B cell (primary cell): Measurements from ENCODE around the gene PLEKHA7. TPM values are rescaled to one million over a fixed set of nuclear protein-coding genes. Genes with fewer than 3 reads are reported as not detected.

Experiments used
- ATAC-seq: fragments of 200-7000 bp; cut with Tn5 transposase; one replicate; pipeline ENCODE4 v1.10.0; 2021; ENCODE audit warnings: low read depth, mild to moderate bottlenecking, moderate number of reproducible peaks, moderate library complexity
- CTCF ChIA-PET: fragments of 350-600 bp; sonication (Branson Sonifier 250); formaldehyde crosslinking; loops from one replicate; lab custom pipeline; 2021; ENCODE audit warnings: antibody characterized with exemption, inconsistent platforms; lab: Charles Lee
- POLR2A ChIA-PET: fragments of 350-600 bp; sonication (Branson Sonifier 250); formaldehyde crosslinking; loops from one replicate; lab custom pipeline; 2021; ENCODE audit warnings: antibody characterized with exemption; lab: Charles Lee
- DNase-seq: peaks from one replicate; pipeline ENCODE4 v3.0.0; 2013
- H2AFZ ChIP-seq: 2 replicates; pipeline ENCODE4 v1.6.1; 2012; ENCODE audit warnings: mild to moderate bottlenecking, low read depth, low read length; ENCODE audit not compliant: insufficient read depth, poor library complexity, severe bottlenecking
- H3K27ac ChIP-seq, 2 donors: 1 replicate in 1 of 2; 2 replicates in 1 of 2; pipeline ENCODE4 v1.5.1; 2012 to 2013; ENCODE audit warnings: low read length in 2 of 2, mild to moderate bottlenecking in 2 of 2, moderate library complexity in 1 of 2
- H3K27me3 ChIP-seq, 4 experiments: fragments of 200-600 bp in 1 of 4; sonication (generic) in 1 of 4; replicated peaks in 1 of 4; 1 replicate in 2 of 4; 2 replicates in 2 of 4; pipeline versions ENCODE4 v1.6.1 to v1.7.0; 2013 to 2016; ENCODE audit warnings: low read length in 3 of 4, mild to moderate bottlenecking in 2 of 4, mixed read lengths in 1 of 4, moderate library complexity in 1 of 4; ENCODE audit not compliant: insufficient read depth in 4 of 4, control insufficient read depth in 3 of 4; ENCODE audit errors: control extremely low read depth in 1 of 4
- H3K36me3 ChIP-seq, 2 experiments: replicated peaks in 1 of 2; 1 replicate in 1 of 2; 2 replicates in 1 of 2; pipeline versions ENCODE4 v1.6.1 to v1.7.1; 2013; ENCODE audit warnings: low read length in 1 of 2; ENCODE audit not compliant: insufficient read depth in 2 of 2, control insufficient read depth in 1 of 2; ENCODE audit errors: control extremely low read depth in 1 of 2, extremely low read depth in 1 of 2
- H3K4me1 ChIP-seq, 2 donors: fragments of 200-600 bp in 1 of 2; sonication (generic) in 1 of 2; 1 replicate in 1 of 2; 2 replicates in 1 of 2; pipeline versions ENCODE4 v1.5.1 to v1.6.1; 2013 to 2017; ENCODE audit warnings: low read length in 2 of 2; ENCODE audit not compliant: control insufficient read depth in 2 of 2, insufficient read depth in 2 of 2
- H3K4me2 ChIP-seq: replicated peaks from 2 replicates; pipeline ENCODE3; 2012; ENCODE audit warnings: mild to moderate bottlenecking, low read depth, low read length; ENCODE audit not compliant: poor library complexity, severe bottlenecking
- H3K4me3 ChIP-seq, 5 experiments: fragments of 200-600 bp in 1 of 5; sonication (generic) in 1 of 5; 1 replicate in 3 of 5; 2 replicates in 2 of 5; pipeline versions ENCODE4 v1.5.1 to v1.7.0; 2011 to 2016; ENCODE audit warnings: low read length in 4 of 5, mild to moderate bottlenecking in 4 of 5, low read depth in 2 of 5, control low read depth in 1 of 5, moderate library complexity in 1 of 5; ENCODE audit not compliant: insufficient read depth in 1 of 5; ENCODE audit errors: control extremely low read depth in 1 of 5, extremely low read depth in 1 of 5
- H3K79me2 ChIP-seq: fragments of 200-600 bp; sonication (generic); one replicate; pipeline ENCODE4 v1.6.0; 2016; ENCODE audit warnings: low read length; ENCODE audit not compliant: control insufficient read depth, insufficient read depth
- H3K9ac ChIP-seq: fragments of 200-600 bp; sonication (generic); 2 replicates; pipeline ENCODE4 v1.6.1; 2017; ENCODE audit warnings: mild to moderate bottlenecking, low read length, moderate library complexity
- H3K9me3 ChIP-seq, 3 donors: one replicate each; pipeline versions ENCODE4 v1.6.1 to v1.7.1; 2013; ENCODE audit warnings: low read length in 2 of 3; ENCODE audit not compliant: control insufficient read depth in 2 of 3, insufficient read depth in 1 of 3; ENCODE audit errors: control extremely low read depth in 1 of 3
- H4K20me1 ChIP-seq: 2 replicates; pipeline ENCODE4 v1.6.0; 2012; ENCODE audit warnings: mild to moderate bottlenecking, low read length; ENCODE audit not compliant: insufficient read depth, control insufficient read depth, poor library complexity, severe bottlenecking
- H3K27ac Mint-ChIP-seq: one replicate; pipeline ENCODE4 v1.8.0; 2021; ENCODE audit warnings: mixed read lengths
- H3K27me3 Mint-ChIP-seq: one replicate; pipeline ENCODE4 v1.8.0; 2021; ENCODE audit warnings: mixed read lengths
- H3K4me1 Mint-ChIP-seq: one replicate; pipeline ENCODE4 v1.8.0; 2021; ENCODE audit warnings: mixed read lengths
- H3K4me3 Mint-ChIP-seq: one replicate; pipeline ENCODE4 v1.8.0; 2021; ENCODE audit warnings: mixed read lengths
- H3K9me3 Mint-ChIP-seq: one replicate; pipeline ENCODE4 v1.8.0; 2022; ENCODE audit warnings: mixed read lengths; ENCODE audit not compliant: insufficient read depth
- EZH2 ChIP-seq: IDR thresholded peaks from 2 replicates; pipeline ENCODE4 v1.6.1; 2012; ENCODE audit warnings: borderline replicate concordance, low read depth, mild to moderate bottlenecking, moderate library complexity, low read length; ENCODE audit not compliant: insufficient read depth, poor library complexity, severe bottlenecking
- WGBS: methylation state at CpG from one replicate; pipeline ENCODE4 v1.1.5; 2013; ENCODE audit warnings: missing lambda C conversion rate; ENCODE audit not compliant: insufficient coverage; 5-methylcytosine and 5-hydroxymethylcytosine counted together
- intact Hi-C: fragments of 100-400 bp; cut with micrococcal nuclease; formaldehyde crosslinking; loops from one replicate; pipeline ENCODE4 v1.10.0; 2022
- polyA plus RNA-seq: library from polyadenylated mRNA; depleted of rRNA; stranded (reverse); fragments of >200 nt; gene quantifications from 2 replicates; pipeline ENCODE4 v1.2.3, GENCODE V29; 2012
- total RNA-seq, 2 donors: library from RNA; stranded (reverse); fragments of 120-200 nt in 1 of 2; gene quantifications; 1 replicate in 1 of 2; 2 replicates in 1 of 2; pipeline versions ENCODE4 v1.2.3 to v1.2.4, GENCODE V29; 2013 to 2022
- TF ChIP-seq, protein P1 (sequence below): fragments of 200-600 bp; IDR thresholded peaks from one replicate; pipeline ENCODE4 v1.8.0; 2022; ENCODE audit warnings: antibody characterized with exemption, mild to moderate bottlenecking

The PLEKHA7 gene
- total and polyA plus RNA-seq, 2 donors (not counting 1 experiment from before 2014, with no cell fraction given): 1.7 to 8.2 TPM

DNA sequence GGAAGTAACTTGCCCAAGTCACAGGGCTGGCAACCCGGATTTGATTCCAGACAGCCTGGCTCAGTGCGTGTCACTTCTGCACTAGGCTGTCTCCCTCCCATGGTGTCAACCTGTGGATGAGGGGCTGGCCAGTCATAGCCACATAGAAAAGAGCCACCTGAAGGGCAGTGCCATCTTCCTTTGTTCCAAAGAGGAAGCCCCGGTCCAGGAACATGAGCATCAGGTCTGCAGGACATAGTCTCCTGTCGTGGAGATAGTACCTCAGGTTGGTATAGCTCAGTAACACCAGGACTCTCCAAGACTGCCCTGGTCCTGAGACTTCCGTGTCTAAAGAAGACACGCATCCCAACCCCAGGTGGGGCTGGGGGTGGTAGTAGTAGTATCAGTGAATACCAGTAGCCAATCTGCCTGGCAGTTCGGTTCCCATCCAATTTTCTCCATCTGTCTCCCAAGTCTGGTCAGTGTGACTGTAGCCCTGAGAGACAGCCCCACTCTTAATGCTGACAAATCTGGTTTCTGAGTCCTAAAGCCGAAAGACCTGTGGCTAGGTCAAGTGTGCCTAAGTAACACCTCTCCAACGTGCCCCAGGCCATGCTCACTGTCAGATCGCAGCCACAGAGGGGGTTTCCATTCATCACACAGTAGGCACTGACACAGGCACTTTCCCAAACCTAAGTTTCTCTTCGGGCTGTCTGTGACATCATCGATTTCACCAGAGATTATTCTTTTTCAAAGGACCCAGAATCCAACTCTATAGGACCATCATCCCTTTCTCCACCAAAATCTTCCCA, 242.7 kb downstream of the PLEKHA7 start:
- H3K27ac ChIP-seq: no peak overlapping the region
- H3K27me3 Mint-ChIP-seq: peaks cover 5% of the 10 kb centered on the region
- ATAC-seq (no peak), DNase-seq (no peak)
- H2AFZ ChIP-seq: no peak overlapping the region
- POLR2A ChIA-PET: no interaction called here
- no peaks in the 10 kb centered on the region for H3K9me3 ChIP-seq
- H3K4me3 Mint-ChIP-seq: no peak overlapping the region
- no peak overlapping the region for H3K27ac Mint-ChIP-seq
- CTCF ChIA-PET: interaction anchor here (0.7 to 1.5 kb wide), 4 partner anchors 11 to 292 kb away, joined by 3 read pairs; no protein-coding TSS in a partner anchor
- no peaks in the 10 kb centered on the region for H4K20me1 ChIP-seq
- H3K4me1 ChIP-seq: no peaks in the 10 kb centered on the region
- H3K4me3 ChIP-seq: no peak overlapping the region
- 88% methylated on average over 10 of the region's 12 CpGs for WGBS
- H3K36me3 ChIP-seq: no peaks in the 10 kb centered on the region
- H3K9ac ChIP-seq: no peak overlapping the region
- TF ChIP-seq, protein P1, sequence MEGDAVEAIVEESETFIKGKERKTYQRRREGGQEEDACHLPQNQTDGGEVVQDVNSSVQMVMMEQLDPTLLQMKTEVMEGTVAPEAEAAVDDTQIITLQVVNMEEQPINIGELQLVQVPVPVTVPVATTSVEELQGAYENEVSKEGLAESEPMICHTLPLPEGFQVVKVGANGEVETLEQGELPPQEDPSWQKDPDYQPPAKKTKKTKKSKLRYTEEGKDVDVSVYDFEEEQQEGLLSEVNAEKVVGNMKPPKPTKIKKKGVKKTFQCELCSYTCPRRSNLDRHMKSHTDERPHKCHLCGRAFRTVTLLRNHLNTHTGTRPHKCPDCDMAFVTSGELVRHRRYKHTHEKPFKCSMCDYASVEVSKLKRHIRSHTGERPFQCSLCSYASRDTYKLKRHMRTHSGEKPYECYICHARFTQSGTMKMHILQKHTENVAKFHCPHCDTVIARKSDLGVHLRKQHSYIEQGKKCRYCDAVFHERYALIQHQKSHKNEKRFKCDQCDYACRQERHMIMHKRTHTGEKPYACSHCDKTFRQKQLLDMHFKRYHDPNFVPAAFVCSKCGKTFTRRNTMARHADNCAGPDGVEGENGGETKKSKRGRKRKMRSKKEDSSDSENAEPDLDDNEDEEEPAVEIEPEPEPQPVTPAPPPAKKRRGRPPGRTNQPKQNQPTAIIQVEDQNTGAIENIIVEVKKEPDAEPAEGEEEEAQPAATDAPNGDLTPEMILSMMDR: no peak
- no peak for TF ChIP-seq EZH2
- intact Hi-C loops: no loop called here
- no peaks in the 10 kb centered on the region for H3K4me1 Mint-ChIP-seq
- no peak overlapping the region for H3K4me2 ChIP-seq
- H3K79me2 ChIP-seq: no peaks in the 10 kb centered on the region
- H3K9me3 Mint-ChIP-seq: no peaks in the 10 kb centered on the region
- no peaks in the 10 kb centered on the region for H3K27me3 ChIP-seq

DNA sequence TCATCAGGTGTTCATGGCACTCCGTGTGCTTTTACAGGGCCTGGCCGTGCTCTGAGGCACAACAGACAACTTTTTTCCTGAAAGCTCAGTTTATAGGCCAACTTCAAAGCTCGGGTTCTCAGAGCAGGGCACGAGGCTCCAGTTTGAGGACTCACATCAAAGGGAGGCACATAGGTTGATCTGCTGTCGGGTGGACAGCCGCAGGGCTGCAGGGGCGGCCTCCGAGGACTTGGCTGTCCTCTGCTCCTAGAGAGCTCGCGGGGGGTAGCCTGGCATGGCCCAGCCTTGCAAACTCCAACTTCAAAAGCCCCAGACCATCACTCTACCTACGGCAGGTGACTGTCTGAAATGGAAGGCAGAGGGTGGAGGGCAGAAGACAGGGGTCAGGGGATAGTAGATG, 244.2 kb downstream of the PLEKHA7 start:
- Mint-ChIP-seq H3K9me3 (no peaks in the 10 kb centered on the region), H3K27ac (no peak overlapping the region), H3K4me1 (no peaks in the 10 kb centered on the region), H3K27me3 (peaks cover 10% of the 10 kb centered on the region), H3K4me3 (no peak overlapping the region)
- Histone ChIP-seq H3K27ac (no peak overlapping the region), H3K4me1 (no peaks in the 10 kb centered on the region), H3K4me2 (no peak overlapping the region), H3K79me2 (no peaks in the 10 kb centered on the region), H2AFZ (no peak overlapping the region), H4K20me1 (no peaks in the 10 kb centered on the region), H3K9me3 (no peaks in the 10 kb centered on the region), H3K36me3 (no peaks in the 10 kb centered on the region), H3K4me3 (no peak overlapping the region), H3K27me3 (no peaks in the 10 kb centered on the region), H3K9ac (no peak overlapping the region)
- ATAC-seq (no peak), DNase-seq (no peak)
- 88% methylated on average over 8 of the region's 11 CpGs for WGBS
- TF ChIP-seq EZH2: no peak
- TF ChIP-seq, protein P1: no peak
- intact Hi-C loops: no loop called here
- POLR2A ChIA-PET: no interaction called here
- CTCF ChIA-PET: interaction anchor here (1.5 kb wide), 1 partner anchor 293 kb away, joined by 3 read pairs; no protein-coding TSS in a partner anchor
